Endometrium (tissue), 2 donors: Measurements from ENCODE around the gene CAPN5.

Source experiments
- FAIRE-seq: peaks from 2 replicates; lab custom pipeline; 2012; peaks lifted over from hg19 to GRCh38; lab: Jason Lieb, UNC
- donor health status: control.
- donor health status: control.

Gene CAPN5

DNA sequence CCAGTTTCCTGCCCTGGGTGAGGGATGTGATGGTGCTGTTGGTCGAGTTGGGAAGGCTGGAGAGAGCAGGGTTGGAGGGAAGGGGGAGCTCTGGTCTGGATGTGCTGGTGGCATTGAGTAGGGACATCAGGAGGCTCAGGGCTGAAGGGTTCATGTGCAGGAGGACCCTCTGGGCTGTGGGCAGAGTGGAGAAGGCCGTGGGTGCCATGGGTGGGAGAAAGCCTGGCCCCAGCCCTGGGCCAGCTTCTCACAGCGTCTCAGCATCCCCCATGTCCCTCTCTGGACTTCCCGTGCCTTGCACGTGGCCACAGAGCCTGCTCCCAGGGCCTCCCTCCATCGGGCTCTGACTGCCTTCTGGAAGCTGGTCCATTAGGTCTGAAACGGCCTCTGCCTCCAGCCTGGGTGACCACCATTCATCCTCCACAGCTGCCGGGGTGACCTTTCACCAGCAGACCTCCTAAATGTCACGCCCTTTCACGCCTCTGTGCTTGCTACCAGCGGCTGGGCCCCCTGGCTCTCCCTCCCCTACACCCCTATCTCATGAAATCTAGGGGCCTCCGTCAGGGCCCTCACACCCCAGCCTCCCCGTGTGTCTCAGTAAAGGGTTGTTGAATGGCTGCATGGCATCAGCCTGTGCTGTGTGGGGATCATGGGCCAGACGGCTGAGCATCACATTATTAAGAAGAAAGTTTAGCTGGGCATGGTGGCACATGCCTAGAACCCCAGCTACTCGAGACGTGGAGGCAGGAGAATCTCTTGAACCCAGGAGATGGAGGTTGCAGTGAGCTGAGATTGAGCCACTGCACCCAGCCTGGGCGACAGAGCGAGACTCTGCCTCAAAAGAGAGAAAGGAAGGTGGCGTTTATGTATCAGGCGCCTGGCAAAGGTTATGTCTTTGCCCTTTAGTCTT, 86.8 kb downstream of the CAPN5 start:
- FAIRE-seq, result no peak

DNA sequence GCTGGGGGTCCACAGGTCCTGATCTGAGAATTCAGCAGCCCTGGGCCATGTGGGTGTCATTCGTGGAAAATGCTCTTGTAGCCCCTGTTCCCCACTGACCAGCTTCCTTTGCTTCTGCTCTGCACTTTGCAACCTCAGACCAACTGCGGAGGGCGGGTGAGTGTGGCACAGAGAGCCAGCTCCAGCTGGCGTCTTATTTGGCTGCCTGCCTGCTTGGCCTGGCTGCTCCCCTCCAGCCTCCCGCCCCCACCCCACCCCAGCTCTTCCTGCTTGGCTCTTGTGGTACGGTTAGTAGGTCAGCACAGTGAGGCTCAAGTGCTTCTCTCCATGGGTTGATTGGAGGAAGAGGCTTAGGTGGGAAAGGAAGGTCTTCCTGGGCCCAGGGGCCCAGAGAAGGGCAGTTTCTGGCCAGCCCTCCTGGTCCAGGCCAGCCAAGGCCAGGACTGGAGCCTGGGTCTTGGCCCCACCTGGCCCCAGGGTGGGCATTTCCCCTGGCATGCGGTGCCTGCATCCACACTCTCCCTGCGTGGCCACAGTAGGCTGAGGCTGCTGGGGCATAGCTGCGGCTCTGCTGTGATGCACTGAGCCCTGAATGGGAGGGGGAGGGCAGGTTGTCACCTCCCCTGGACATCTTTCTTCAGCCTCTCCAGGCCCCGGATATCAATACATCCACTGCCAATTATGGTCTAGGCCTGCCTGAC, 87.8 kb downstream of the CAPN5 start:
- no peak for FAIRE-seq

DNA sequence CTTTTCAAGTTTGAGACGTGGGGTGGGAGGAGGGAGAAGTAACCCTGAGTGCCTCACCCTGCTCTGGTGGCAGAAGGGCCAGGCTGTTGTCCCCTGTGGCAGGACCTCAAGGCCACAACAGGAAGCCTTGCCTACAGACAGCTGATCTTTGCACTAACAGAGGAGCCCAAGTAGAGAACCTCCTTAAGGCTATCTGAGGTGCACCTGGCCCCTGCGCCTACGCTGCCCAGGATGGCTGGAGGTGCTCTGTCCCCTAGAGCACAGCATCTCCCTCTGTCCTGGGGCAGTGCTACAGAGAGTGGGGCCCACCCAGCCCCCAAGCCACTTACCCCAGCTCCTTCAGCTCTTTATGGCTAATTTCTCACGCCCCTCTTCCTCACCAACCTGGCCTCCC, 88.3 kb downstream of the CAPN5 start:
- FAIRE-seq, result no peak

DNA sequence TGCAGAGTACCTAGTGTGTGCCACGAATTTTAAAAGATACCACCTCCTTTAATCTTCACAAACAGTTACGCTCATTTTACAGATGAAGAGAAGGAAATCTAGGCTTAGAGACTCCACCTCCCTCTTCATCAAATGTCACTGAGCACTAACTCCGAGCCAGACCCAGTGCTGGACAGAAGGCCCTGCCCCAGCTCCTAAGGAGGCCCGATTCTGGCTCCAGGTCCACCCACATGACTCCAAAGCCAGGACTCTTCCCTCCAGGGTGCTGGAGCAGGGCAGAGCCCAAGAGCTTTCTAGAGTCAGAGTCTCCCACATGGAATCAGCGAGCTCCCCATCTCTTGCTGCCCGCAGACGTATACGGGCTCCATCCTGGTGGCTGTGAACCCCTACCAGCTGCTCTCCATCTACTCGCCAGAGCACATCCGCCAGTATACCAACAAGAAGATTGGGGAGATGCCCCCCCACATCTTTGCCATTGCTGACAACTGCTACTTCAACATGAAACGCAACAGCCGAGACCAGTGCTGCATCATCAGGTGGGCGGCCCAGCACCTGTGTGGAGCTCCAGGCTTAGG, 88.9 kb downstream of the CAPN5 start:
- FAIRE-seq, result no peak

DNA sequence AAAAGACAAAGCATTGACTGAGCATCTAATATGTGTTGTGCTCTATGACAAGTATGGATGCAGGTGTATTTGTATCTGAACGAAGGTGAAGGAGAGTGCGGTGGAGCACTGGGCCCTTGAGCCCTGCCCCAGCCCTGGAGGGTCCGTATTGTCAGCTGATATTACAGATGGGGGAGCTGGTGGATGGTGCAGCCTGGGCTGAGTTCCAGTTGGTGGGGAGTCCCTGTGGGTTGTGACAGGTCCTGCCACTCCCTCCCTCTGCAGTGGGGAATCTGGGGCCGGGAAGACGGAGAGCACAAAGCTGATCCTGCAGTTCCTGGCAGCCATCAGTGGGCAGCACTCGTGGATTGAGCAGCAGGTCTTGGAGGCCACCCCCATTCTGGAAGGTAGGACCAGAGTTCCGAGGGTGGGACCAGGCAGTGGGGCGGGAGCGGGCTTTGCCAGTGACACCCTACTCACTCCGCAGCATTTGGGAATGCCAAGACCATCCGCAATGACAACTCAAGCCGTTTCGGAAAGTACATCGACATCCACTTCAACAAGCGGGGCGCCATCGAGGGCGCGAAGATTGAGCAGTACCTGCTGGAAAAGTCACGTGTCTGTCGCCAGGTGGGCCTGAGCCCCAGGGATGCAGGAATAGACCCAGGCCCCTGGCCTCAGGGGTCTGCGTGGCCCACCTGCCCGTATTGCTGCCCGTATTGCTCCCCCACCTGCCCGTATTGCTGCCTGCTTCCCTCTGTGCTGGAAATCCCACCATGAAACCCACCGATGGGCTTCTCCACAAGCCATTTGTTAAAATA, 89.8 kb downstream of the CAPN5 start:
- no peak for FAIRE-seq

DNA sequence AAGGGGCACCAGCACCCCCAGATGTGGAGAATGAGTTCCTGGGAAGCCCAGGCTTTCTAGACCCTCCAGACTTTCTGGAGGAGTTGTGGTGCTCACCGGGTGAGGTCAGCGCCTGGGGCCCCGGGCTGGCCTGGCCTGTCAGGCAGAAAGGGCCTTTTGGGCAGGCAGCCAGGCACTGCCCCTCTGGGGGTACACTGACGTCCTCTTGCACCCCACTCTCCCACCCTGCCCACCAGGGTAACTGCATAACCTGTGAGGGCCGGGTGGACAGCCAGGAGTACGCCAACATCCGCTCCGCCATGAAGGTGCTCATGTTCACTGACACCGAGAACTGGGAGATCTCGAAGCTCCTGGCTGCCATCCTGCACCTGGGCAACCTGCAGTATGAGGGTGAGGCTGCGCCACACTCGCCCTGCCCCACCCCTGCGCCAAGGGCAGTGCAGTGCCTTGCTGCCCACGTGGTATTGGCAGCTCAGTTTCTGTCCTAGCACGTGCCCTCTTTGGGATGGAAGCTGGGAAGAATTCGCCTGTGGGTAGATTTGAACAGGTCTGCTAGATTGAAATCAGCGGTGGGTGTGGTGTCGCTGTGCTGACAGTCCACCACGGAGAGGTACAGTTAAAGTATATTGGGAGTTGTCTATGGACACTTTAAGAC, 91.4 kb downstream of the CAPN5 start:
- FAIRE-seq, result no peak

DNA sequence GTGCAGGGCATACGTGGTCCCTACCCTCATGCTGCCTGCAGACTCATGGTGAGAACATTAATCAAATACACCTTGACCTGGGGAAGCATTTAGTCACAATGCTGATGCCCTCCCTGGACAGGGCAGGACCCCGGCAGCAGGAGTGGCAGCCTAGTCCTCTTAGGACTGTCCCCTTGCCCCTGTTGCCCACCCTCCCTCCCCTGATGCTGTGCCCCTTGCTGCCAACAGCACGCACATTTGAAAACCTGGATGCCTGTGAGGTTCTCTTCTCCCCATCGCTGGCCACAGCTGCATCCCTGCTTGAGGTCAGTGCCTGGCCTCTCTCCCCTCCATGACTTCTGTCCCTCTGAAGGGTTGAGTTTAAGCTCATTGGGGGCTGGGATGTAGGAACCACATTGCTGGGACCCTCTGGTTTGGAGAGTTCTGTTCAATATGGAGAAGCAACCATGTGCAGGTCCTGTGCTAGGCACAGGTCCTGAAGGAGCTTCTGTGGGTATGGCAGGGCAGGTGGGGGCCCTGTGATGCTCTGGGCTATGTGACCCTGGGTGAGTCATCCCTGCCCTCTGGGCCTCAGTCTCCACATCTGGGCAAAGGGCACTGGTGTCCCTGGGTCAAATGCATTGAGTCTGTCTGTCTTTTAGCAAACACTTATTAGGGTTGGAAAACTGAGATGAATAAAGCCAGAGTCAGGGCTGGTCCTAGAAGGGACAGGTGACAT, 92.6 kb downstream of the CAPN5 start:
- FAIRE-seq, result no peak

DNA sequence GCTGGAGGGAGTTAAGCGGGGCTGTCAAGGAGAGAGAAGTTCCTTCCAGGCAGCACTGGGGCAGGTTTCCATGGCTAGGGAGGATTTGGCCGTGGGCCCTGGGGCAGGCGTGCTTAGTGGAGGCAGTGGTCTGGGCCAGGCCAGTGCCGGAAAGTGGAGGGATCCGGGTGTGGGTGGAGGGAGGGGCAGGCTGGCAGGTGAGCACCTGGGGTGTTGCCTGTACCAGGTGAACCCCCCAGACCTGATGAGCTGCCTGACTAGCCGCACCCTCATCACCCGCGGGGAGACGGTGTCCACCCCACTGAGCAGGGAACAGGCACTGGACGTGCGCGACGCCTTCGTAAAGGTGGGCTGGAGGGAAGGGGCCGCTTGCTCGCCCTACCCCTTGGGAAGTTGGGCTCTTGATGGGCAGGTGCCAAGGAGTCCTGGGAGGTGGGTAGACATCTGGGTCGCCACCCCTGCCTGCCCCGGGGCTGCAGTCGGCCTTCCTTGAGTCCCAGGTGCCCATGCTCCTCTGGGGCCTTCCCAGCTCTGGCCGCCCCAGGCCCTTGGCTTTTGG, 93.2 kb downstream of the CAPN5 start:
- no peak for FAIRE-seq

DNA sequence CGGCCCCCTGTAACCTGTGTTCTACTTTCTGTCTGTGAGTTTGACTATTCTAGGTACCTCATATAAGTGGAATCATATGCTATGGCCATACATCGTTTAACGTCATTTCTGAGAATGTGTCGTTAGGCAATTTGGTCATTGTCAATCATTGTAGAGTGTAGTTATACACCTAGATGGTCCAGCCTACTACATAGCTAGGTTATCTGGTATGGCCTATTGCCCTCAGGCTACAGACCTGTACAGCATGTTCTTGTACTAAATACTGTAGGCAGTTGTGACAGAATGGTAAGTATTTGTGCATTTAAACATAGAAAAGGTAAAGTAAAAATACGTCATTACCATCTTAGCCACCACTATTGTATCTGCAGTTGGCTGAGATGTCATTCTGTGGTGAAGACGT, 96.5 kb downstream of the CAPN5 start:
- no peak for FAIRE-seq

DNA sequence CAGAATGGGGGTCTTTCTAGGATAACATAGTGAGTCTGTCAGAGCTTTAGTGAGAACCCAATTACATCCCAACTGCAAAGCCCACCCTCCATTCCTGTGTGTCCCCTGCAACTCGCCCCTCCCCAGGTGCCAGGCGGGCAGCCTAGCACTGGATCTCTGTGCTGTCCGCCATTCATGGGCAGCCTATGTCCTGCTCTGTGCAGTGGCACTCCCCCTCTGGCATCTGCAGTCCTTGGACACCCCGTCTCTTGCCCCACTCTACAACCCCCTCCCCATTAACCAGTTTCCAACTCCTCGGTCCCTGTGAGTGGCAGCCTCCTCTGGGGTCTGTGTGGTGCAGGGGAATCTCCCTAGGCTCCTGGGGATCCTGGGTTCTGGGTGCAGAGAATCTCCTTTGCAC, 98.3 kb downstream of the CAPN5 start:
- FAIRE-seq, result no peak

DNA sequence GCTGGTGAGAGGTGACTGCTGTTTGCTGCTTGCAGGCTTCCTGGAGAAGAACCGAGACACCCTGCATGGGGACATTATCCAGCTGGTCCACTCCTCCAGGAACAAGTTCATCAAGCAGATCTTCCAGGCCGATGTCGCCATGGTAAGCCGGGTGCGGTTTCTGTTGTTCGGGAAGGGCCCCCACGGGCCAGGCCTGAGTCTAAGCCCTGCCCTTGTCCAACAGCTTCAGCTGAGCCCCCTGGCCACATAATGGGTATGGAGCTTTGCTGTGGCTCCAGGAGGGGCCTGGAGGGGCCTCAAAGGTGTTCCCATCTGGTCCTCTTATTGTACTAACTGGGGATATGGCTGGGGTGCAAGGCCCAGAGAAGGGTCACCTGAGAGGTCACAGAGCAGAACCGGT, 99.2 kb downstream of the CAPN5 start:
- no peak for FAIRE-seq

DNA sequence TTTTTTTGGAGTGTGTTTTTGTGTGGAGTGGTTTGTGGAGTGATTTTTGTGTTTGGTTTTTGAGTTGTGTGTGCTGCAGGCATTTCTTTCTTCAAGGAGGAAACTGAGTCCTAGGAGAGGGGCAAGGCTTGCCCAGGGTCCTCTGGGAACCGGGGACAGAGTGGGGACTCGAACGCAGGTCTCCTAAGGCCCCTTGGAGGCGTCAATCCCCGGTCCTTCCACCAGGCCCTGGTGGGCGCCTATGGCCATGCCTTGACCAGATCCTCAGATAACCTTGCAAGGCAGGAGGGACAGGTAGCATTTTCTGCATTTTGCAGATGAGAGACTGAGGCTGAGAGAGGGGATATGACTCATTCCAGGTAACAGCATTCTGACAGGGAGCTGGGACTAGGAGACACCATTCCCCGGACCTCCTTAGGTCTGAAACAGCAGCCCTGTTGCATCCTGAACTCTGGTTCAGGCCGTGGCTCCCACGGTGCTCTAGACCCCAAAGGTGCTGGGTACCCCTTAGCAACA, 100.4 kb downstream of the CAPN5 start:
- FAIRE-seq, result no peak

DNA sequence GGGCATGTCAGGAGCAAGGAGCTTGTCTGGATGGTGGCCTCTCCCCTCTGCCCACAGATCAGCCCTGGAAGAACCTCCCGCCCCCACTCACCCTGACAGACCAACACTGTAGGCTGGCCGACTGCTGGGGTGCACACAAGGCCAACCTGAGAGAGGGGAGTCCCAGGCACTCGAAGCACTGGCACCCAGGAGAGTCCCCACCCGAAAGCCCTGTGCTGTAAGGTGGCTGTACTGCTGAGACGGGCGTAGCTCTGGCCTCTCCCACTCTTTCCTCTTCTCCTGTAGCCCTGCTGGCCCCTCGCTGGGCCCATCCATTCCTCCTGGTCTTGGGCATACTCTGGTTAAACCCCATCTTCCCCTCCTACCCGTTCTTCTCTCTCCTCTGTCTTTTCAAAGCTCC, 101.0 kb downstream of the CAPN5 start:
- FAIRE-seq, result no peak

DNA sequence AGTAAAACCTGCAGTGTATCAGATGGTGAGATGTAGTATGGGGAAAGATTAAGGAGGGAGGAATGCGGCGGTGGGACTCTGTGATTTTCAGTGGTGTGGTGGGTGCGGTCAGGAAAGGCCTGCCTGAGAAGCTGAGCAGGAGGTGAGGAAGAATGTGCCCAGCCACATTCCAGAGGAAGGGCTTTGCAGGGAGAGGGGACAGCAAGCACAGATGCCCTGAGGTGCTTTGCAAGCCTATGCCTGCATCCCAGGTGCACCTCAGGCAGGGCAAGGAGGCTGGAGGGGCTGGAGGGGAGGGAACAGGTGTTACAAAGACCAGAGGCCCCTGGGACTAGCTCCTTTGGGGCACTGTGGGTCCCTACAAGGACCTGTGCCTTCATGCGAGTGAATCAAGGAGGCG, 103.3 kb downstream of the CAPN5 start:
- FAIRE-seq, result no peak

DNA sequence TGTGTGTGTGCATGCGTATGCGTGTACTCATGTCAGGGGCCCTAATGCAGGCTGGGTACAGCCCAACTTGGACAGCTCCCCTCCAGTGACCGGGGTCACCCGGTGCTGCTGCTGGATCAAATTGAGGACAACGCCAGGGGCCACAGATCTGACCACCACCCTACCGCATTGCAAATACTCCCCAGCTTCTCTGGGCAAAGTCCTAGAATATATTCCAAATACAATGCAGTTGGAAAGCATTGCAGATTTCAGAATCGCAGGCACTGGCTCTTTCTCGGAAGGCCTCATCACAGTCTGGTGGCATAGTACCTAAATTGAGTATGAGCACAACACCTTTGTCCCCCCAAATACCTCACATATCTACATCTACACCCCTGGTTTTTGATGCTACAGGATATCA, 104.5 kb downstream of the CAPN5 start:
- FAIRE-seq, result no peak

DNA sequence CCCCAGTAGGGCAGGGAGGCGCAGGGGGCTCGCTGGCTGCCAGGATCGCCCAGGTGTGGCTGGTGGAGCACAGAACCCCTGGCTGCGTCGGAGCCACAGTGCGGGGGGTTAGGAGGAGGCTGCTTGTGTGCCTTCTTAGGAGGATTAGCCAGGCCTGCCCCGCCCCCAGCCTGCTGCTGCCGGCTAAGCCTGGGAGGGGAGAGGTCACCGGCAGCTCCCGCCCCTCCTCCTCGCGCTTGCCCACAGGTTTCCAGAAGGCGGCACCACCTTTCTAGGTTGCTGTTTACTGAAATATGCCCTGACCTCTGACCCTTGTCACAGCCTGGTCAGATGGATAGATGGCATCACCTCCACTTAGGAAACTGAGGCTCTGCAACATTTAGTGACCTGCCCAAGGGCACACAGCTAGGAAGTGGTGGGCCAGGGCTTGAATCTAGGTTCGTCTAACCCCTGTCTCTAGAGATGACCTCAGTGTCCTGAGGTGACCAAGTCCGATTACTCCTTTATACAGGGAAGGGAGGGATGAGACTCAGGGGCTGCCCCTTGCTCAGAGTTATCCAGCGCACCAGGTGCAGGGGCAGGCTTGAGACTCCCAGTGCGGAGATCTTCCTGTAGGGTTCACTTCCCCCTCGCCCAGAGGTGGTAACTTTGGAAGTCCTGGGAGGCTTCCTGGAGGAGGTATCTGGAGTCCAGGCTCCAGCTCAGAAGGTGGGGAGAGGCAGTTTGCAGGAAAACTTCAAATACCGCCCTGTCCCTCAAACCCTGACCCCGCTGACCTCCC, 105.3 kb downstream of the CAPN5 start:
- no peak for FAIRE-seq

DNA sequence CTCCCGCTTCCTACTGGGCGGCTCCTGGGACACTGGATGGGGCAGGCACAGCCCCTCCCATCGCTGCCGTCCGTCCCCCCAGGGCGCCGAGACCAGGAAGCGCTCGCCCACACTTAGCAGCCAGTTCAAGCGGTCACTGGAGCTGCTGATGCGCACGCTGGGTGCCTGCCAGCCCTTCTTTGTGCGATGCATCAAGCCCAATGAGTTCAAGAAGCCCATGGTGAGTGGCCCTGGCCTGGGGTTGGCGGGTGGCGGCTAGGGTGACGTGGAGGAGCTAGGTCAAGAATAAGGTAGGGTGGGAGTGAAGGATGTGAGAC, 105.9 kb downstream of the CAPN5 start:
- no peak for FAIRE-seq

DNA sequence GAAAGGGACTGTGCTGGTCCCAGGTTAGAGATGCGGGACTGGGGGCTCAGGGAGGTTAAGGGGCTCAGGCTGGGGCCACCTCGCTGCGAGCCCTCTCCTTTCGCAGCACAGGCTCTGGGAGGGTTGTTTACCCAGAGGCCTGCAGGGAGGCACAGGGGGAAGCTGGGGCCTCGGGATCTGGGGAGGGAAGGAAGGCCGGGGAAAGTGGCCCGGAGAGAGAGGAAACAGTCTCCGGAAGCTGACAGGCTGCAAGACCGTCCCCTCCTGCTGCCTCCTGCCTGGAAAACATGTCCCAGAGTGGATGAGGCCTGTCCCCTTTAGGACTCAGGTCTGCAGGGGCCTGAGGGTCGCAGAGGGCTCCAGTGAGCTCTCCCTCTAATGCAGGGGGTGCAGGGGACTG, 106.7 kb downstream of the CAPN5 start:
- no peak for FAIRE-seq

DNA sequence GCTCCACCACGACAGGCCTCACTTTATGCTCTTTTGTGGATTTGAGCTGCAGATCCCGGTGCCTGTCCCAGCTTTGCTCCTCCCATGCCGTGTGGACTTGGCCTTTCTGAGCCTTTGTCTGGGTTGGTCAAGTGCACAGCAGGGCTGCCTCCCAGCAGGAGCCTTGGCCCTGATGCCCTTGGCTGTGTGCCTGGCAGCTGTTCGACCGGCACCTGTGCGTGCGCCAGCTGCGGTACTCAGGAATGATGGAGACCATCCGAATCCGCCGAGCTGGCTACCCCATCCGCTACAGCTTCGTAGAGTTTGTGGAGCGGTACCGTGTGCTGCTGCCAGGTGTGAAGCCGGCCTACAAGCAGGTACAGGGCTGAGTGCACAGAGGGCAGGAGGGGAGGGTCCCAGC, 107.8 kb downstream of the CAPN5 start:
- no peak for FAIRE-seq
